K562 (cell line): ENCODE data around the gene TLCD5. TPM values are rescaled to one million over a fixed set of nuclear protein-coding genes. Genes with fewer than 3 reads are reported as not detected.

Experiments
- ATF2 ChIP-seq: sonication (generic); formaldehyde crosslinking; IDR thresholded peaks from 2 replicates; pipeline ENCODE4 v1.8.1; 2022; ENCODE audit warnings: missing genetic modification reagents
- BDP1 ChIP-seq: IDR thresholded peaks from 3 replicates; pipeline ENCODE4 v1.6.1; 2011; ENCODE audit not compliant: insufficient read length, insufficient read depth
- CHD2 ChIP-seq: IDR thresholded peaks from 2 replicates; pipeline ENCODE4 v1.6.1; 2011; ENCODE audit warnings: low read depth, low read length
- CTBP1 ChIP-seq: fragments of 450-650 bp; IDR thresholded peaks from 2 replicates; pipeline ENCODE4 v1.6.1; 2016; ENCODE audit warnings: borderline replicate concordance
- DNMT1 ChIP-seq: fragments of 450-650 bp; IDR thresholded peaks from 2 replicates; pipeline ENCODE4 v1.6.1; 2016; ENCODE audit warnings: antibody characterized with exemption, mild to moderate bottlenecking
- E2F3 ChIP-seq: fragments of 250-450 bp; sonication (Bioruptor Pico); IDR thresholded peaks from 2 replicates; pipeline ENCODE4 v1.4.0; 2020; ENCODE audit warnings: mild to moderate bottlenecking
- ESRRA ChIP-seq: fragments of 450-650 bp; IDR thresholded peaks from 2 replicates; pipeline ENCODE4 v1.6.1; 2014; ENCODE audit warnings: low read depth, mild to moderate bottlenecking, moderate library complexity, borderline replicate concordance
- FOXA1 ChIP-seq: fragments of 450-650 bp; IDR thresholded peaks from 2 replicates; pipeline ENCODE4 v1.6.1; 2016; ENCODE audit warnings: mild to moderate bottlenecking, borderline replicate concordance
- HDAC6 ChIP-seq: IDR thresholded peaks from 2 replicates; pipeline ENCODE4 v1.6.1; 2012; ENCODE audit warnings: low read depth, mild to moderate bottlenecking, control low read depth, inconsistent platforms, low read length, moderate library complexity
- MTA1 ChIP-seq: fragments of 450-650 bp; IDR thresholded peaks from 2 replicates; pipeline ENCODE4 v1.6.1; 2017; ENCODE audit warnings: borderline replicate concordance
- NEUROD1 ChIP-seq: fragments of 150-350 bp; IDR thresholded peaks from 2 replicates; pipeline ENCODE4 v1.6.1; 2014; ENCODE audit warnings: borderline replicate concordance, low read length, low read depth; ENCODE audit not compliant: partially characterized antibody
- NONO ChIP-seq, 2 experiments: fragments of 200-400 bp in 1 of 2; fragments of 450-650 bp in 1 of 2; formaldehyde crosslinking in 1 of 2; IDR thresholded peaks; 2 replicates each; pipeline ENCODE4 v1.6.1; 2017; ENCODE audit warnings: low read depth in 2 of 2, mild to moderate bottlenecking in 2 of 2, moderate library complexity in 2 of 2, low read length in 1 of 2
- NR3C1 ChIP-seq: sonication (generic); formaldehyde crosslinking; IDR thresholded peaks from 2 replicates; pipeline ENCODE4 v1.8.1; 2022; ENCODE audit warnings: missing genetic modification reagents
- NUFIP1 ChIP-seq: fragments of 450-650 bp; IDR thresholded peaks from 2 replicates; pipeline ENCODE4 v1.6.1; 2018; ENCODE audit not compliant: partially characterized antibody
- SIN3B ChIP-seq: fragments of 450-650 bp; IDR thresholded peaks from 2 replicates; pipeline ENCODE4 v1.6.1; 2017; ENCODE audit warnings: low read depth, mild to moderate bottlenecking, moderate library complexity
- YBX1 ChIP-seq: fragments of 450-650 bp; IDR thresholded peaks from 2 replicates; pipeline ENCODE4 v1.7.1; 2016; ENCODE audit warnings: mild to moderate bottlenecking
- ZBTB26 ChIP-seq: fragments of 450-650 bp; formaldehyde crosslinking; IDR thresholded peaks from 2 replicates; pipeline ENCODE4 v1.4.0; 2022; ENCODE audit warnings: missing genetic modification characterization
- ZBTB7A ChIP-seq: IDR thresholded peaks from 2 replicates; pipeline ENCODE4 v1.6.1; 2011; ENCODE audit warnings: low read depth, mild to moderate bottlenecking, low read length, moderate library complexity, borderline replicate concordance; ENCODE audit not compliant: control insufficient read depth
- ZNF263 ChIP-seq: sonication (generic); formaldehyde crosslinking; IDR thresholded peaks from 2 replicates; pipeline ENCODE4 v1.8.0; 2022; ENCODE audit warnings: mild to moderate bottlenecking, missing genetic modification reagents, borderline replicate concordance
- polyA plus RNA-seq, 8 experiments: library from polyadenylated mRNA; depleted of rRNA in 4 of 8; stranded (reverse) in 5 of 8; unstranded in 3 of 8; fragments of >200 nt; fragmentation: Nextera tagmentation in 2 of 8; fragmentation: Illumina TruSeq in 1 of 8; extraction: Ambion mirVana in 2 of 8; extraction: Trizol in 1 of 8; gene quantifications; 2 replicates each; pipeline versions ENCODE4 v1.2.1 to v1.2.3, GENCODE V29; 2011 to 2014; ENCODE audit warnings: inconsistent platforms in 1 of 8, missing spikeins in 1 of 8
- total RNA-seq, 7 experiments: library from RNA; depleted of rRNA in 6 of 7; stranded (reverse); fragments of >200 nt in 6 of 7; fragmentation: Illumina TruSeq in 2 of 7; extraction: Trizol in 2 of 7; gene quantifications; 2 replicates each; pipeline versions ENCODE4 v1.2.1 to v1.2.3, GENCODE V29; 2011 to 2021; ENCODE audit warnings: low replicate concordance in 1 of 7
- TF ChIP-seq, protein P1 (sequence below): fragments of 450-650 bp; IDR thresholded peaks from one replicate; pipeline ENCODE4 v1.6.1; 2018; ENCODE audit warnings: mild to moderate bottlenecking, moderate library complexity; ENCODE audit not compliant: partially characterized antibody
- TF ChIP-seq, protein P2 (sequence below): fragments of 450-650 bp; IDR thresholded peaks from 2 replicates; pipeline ENCODE4 v1.6.1; 2018; ENCODE audit not compliant: partially characterized antibody

TLCD5 gene
- total and polyA plus RNA-seq, 9 of the 15 experiments (the other 6 are each of a cell fraction or from before 2014, with no cell fraction given) = 0.94 to 5.1 (median 1.6) TPM

GRCh38 chr11:120324932-120325810, at the start of gene TLCD5 (continued):
- TF ChIP-seq, protein P1, sequence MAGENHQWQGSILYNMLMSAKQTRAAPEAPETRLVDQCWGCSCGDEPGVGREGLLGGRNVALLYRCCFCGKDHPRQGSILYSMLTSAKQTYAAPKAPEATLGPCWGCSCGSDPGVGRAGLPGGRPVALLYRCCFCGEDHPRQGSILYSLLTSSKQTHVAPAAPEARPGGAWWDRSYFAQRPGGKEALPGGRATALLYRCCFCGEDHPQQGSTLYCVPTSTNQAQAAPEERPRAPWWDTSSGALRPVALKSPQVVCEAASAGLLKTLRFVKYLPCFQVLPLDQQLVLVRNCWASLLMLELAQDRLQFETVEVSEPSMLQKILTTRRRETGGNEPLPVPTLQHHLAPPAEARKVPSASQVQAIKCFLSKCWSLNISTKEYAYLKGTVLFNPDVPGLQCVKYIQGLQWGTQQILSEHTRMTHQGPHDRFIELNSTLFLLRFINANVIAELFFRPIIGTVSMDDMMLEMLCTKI = no peak
- TF ChIP-seq NUFIP1 = no peak
- peak; percentile 29; the same call in 1 of the 2 replicates for TF ChIP-seq ESRRA
- TF ChIP-seq, protein P2, sequence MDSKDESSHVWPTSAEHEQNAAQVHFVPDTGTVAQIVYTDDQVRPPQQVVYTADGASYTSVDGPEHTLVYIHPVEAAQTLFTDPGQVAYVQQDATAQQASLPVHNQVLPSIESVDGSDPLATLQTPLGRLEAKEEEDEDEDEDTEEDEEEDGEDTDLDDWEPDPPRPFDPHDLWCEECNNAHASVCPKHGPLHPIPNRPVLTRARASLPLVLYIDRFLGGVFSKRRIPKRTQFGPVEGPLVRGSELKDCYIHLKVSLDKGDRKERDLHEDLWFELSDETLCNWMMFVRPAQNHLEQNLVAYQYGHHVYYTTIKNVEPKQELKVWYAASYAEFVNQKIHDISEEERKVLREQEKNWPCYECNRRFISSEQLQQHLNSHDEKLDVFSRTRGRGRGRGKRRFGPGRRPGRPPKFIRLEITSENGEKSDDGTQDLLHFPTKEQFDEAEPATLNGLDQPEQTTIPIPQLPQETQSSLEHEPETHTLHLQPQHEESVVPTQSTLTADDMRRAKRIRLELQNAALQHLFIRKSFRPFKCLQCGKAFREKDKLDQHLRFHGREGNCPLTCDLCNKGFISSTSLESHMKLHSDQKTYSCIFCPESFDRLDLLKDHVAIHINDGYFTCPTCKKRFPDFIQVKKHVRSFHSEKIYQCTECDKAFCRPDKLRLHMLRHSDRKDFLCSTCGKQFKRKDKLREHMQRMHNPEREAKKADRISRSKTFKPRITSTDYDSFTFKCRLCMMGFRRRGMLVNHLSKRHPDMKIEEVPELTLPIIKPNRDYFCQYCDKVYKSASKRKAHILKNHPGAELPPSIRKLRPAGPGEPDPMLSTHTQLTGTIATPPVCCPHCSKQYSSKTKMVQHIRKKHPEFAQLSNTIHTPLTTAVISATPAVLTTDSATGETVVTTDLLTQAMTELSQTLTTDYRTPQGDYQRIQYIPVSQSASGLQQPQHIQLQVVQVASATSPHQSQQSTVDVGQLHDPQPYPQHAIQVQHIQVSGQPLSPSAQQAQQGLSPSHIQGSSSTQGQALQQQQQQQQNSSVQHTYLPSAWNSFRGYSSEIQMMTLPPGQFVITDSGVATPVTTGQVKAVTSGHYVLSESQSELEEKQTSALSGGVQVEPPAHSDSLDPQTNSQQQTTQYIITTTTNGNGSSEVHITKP = peak; percentile 34
- TF ChIP-seq BDP1 = no peak
- TF ChIP-seq ZBTB26 (CRISPR knock-in tag) = no peak
- peak; percentile 87 for TF ChIP-seq ZNF263
- TF ChIP-seq E2F3 (CRISPR knock-in tag) = peak; percentile 8; the same call in 1 of the 2 replicates
- no peak for TF ChIP-seq NR3C1 (CRISPR knock-in tag)
- no peak for TF ChIP-seq YBX1
- TF ChIP-seq SIN3B = peak; percentile 59; the same call in 1 of the 2 replicates
- no peak for TF ChIP-seq MTA1
- no peak for TF ChIP-seq HDAC6
- peak; percentile 65; the same call in 1 of the 2 replicates for TF ChIP-seq ZBTB7A
- TF ChIP-seq ATF2 = no peak
- no peak for TF ChIP-seq CHD2
- TF ChIP-seq NEUROD1 = peak; percentile 9
- TF ChIP-seq FOXA1 = no peak
- no peak for TF ChIP-seq DNMT1
- peak; percentile 96 for TF ChIP-seq CTBP1
- TF ChIP-seq NONO (IDR thresholded peaks at IDR 0.05; ENCODE audit: low read depth in 2 of 2, low read length in 1 of 2) = peak in 1 of 2 experiments; percentile 24; a peak in 1 of 4 replicates
